Stimulated activated CD4-positive, alpha-beta T cell treated with anti-CD3 and anti-CD28 coated beads, Interleukin-4, amount 100 ng/mL, for 1 hour (primary cell): ENCODE measurements around the gene FEM1A.
A peak's percentile ranks its signal among the peaks of the same experiment; 100 is the strongest.
"Not testable (repeated sequence)": the region's sequence is repeated elsewhere in the genome, so short reads cannot be mapped to it uniquely, and the experiment has no call there.

ENCODE experiments used
- DNase-seq: peaks from one replicate; pipeline ENCODE4 v3.0.0-alpha.2; 2020

Gene FEM1A

GRCh38 chr19:4791183-4792018 is at the start of gene FEM1A:
Gene FEM1A, plus strand, starts transcription at chr19:4791734. Its CDS starts 121 bp downstream, at chr19:4791855.
- peak; percentile 96 for DNase-seq

- no peak for DNase-seq
Observed at GRCh38 chr19:4742723-4743646, 48.5 kb upstream of the FEM1A start.

GRCh38 chr19:4744451-4745174 is 46.9 kb upstream of the FEM1A start:
- no peak for DNase-seq

- DNase-seq, result not testable (repeated sequence)
Observed at GRCh38 chr19:4745175-4745574, 46.4 kb upstream of the FEM1A start.

GRCh38 chr19:4745986-4746385 is 45.5 kb upstream of the FEM1A start:
- DNase-seq, result no peak

- DNase-seq, result no peak
Observed at GRCh38 chr19:4748185-4748584, 43.3 kb upstream of the FEM1A start.

- DNase-seq, result no peak
Observed at GRCh38 chr19:4748589-4748988, 42.9 kb upstream of the FEM1A start.

- no peak for DNase-seq
Observed at GRCh38 chr19:4749870-4750590, 41.5 kb upstream of the FEM1A start.

- no peak for DNase-seq
Observed at GRCh38 chr19:4754248-4754647, 37.3 kb upstream of the FEM1A start.

GRCh38 chr19:4755459-4755858 is 36.1 kb upstream of the FEM1A start:
- DNase-seq, result no peak

GRCh38 chr19:4758082-4758481 is 33.5 kb upstream of the FEM1A start:
- DNase-seq, result no peak

- no peak for DNase-seq
Observed at GRCh38 chr19:4758659-4759058, 32.9 kb upstream of the FEM1A start.

GRCh38 chr19:4759388-4760284 is 31.9 kb upstream of the FEM1A start:
- DNase-seq, result peak; percentile 56

- no peak for DNase-seq
Observed at GRCh38 chr19:4760285-4760650, 31.3 kb upstream of the FEM1A start.

GRCh38 chr19:4763021-4763420 is 28.5 kb upstream of the FEM1A start:
- DNase-seq, result no peak

- no peak for DNase-seq
Observed at GRCh38 chr19:4764393-4764660, 27.2 kb upstream of the FEM1A start.

- DNase-seq, result peak; percentile 76
Observed at GRCh38 chr19:4768934-4769777, 22.4 kb upstream of the FEM1A start.

GRCh38 chr19:4772566-4772965 is 19.0 kb upstream of the FEM1A start:
- no peak for DNase-seq

GRCh38 chr19:4773047-4773640 is 18.4 kb upstream of the FEM1A start:
- DNase-seq, result no peak

- no peak for DNase-seq
Observed at GRCh38 chr19:4774136-4774535, 17.4 kb upstream of the FEM1A start.
